Neutrophil (primary cell): Measurements from ENCODE around the gene NCEH1.
A peak's percentile ranks its signal among the peaks of the same experiment; 100 is the strongest.

Experiments used
- H3K27ac ChIP-seq: fragments of 200-600 bp; sonication (generic); 2 replicates; pipeline ENCODE4 v1.5.1; 2016; ENCODE audit warnings: mild to moderate bottlenecking, moderate library complexity
- H3K27me3 ChIP-seq: fragments of 200-600 bp; sonication (generic); 2 replicates; pipeline ENCODE4 v1.6.0; 2016; ENCODE audit warnings: mild to moderate bottlenecking
- H3K36me3 ChIP-seq: fragments of 200-600 bp; sonication (generic); 2 replicates; pipeline ENCODE4 v1.5.1; 2017
- H3K4me1 ChIP-seq, 2 experiments: fragments of 200-600 bp in 1 of 2; sonication (generic) in 1 of 2; 1 replicate in 1 of 2; 2 replicates in 1 of 2; pipeline versions ENCODE4 v1.5.1 to v1.6.1; 2013 to 2016; ENCODE audit warnings: low read depth in 1 of 2, low read length in 1 of 2, mild to moderate bottlenecking in 1 of 2, moderate library complexity in 1 of 2; ENCODE audit not compliant: control insufficient read depth in 1 of 2, insufficient read depth in 1 of 2
- H3K4me3 ChIP-seq, 2 experiments: fragments of 200-600 bp in 1 of 2; sonication (generic) in 1 of 2; 1 replicate in 1 of 2; 2 replicates in 1 of 2; pipeline ENCODE4 v1.5.1; 2013 to 2016; ENCODE audit warnings: low read depth in 1 of 2, low read length in 1 of 2, mild to moderate bottlenecking in 1 of 2, moderate library complexity in 1 of 2
- H3K9me3 ChIP-seq: fragments of 200-600 bp; sonication (generic); 2 replicates; pipeline ENCODE4 v1.5.1; 2016
- TF ChIP-seq, protein P1 (sequence below): fragments of 200-600 bp; sonication (generic); IDR thresholded peaks from 2 replicates; pipeline ENCODE4 v1.5.1; 2016; ENCODE audit warnings: antibody characterized with exemption

The NCEH1 gene

DNA sequence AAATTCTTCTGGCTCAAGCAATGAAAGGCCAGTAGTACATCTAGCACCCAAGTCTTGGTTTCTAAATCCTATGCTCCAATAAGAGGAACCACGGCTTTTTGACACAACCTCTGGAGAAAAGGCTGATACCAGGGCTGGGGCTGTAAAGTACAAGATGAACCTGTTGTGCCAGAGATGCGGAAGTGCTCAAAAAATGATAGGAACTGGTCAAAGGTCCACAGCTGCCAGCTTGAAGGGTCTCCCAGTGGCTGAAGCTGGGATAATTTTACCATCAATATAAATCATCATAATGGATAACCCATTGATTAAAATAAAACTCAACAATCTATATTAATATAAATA is 558 bp upstream of the NCEH1 start:
- Histone ChIP-seq H3K4me1 (peaks cover 21 to 27% of the 10 kb centered on the region in 2 experiments), H3K27ac (peak overlapping the region; percentile 72), H3K9me3 (no peaks in the 10 kb centered on the region), H3K36me3 (no peaks in the 10 kb centered on the region), H3K4me3 (peak overlapping the region; percentile 70 to 84), H3K27me3 (no peaks in the 10 kb centered on the region)
- TF ChIP-seq, protein P1, sequence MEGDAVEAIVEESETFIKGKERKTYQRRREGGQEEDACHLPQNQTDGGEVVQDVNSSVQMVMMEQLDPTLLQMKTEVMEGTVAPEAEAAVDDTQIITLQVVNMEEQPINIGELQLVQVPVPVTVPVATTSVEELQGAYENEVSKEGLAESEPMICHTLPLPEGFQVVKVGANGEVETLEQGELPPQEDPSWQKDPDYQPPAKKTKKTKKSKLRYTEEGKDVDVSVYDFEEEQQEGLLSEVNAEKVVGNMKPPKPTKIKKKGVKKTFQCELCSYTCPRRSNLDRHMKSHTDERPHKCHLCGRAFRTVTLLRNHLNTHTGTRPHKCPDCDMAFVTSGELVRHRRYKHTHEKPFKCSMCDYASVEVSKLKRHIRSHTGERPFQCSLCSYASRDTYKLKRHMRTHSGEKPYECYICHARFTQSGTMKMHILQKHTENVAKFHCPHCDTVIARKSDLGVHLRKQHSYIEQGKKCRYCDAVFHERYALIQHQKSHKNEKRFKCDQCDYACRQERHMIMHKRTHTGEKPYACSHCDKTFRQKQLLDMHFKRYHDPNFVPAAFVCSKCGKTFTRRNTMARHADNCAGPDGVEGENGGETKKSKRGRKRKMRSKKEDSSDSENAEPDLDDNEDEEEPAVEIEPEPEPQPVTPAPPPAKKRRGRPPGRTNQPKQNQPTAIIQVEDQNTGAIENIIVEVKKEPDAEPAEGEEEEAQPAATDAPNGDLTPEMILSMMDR, result no peak

DNA sequence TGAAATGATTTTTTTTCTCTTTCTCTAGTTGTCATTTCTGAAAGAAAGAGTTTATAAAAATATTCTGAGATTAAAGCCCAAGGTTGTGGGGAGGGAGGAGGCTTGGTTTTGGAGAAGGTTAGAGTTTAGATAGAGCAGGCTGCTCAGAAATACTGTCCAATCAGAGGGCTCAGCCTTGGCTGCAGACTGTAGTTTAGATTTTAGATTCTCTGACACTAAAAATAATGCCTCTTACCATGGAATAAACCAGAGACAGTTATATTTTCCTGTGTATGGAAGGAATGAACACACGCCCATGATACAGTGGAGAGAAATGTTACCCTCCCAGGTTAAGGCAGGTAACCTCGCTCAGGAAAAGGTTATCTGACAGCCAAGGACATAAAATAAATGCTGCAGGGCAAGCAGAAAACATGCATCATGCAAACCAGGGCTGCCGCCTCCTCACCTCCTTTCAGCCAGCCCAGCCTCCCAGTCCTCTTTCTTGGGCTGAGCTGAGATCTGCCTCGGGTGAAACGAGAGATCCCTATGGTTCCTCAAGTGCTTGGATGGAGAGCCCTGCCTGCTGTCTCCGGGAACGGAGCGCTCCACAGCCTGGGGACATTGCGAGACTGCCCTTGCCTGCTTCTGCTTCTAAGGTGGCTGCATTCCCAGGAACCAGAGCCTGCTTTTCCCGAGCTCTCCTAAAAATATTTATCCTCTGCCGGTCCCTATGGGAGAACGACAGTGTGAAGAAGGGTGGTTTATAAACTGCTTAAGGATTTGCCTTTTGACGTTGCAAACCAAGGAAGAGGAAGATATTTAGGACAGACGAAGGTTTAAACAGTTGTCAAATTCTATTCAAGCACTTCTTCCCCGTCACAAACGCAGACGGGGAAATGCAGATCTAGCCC is 848 bp downstream of the NCEH1 start:
- Histone ChIP-seq H3K36me3 (no peaks in the 10 kb centered on the region), H3K4me3 (peak overlapping the region; percentile 70 to 84), H3K27ac (peak overlapping the region; percentile 72), H3K9me3 (no peaks in the 10 kb centered on the region), H3K4me1 (peaks cover 21% of the 10 kb centered on the region in 2 experiments), H3K27me3 (no peaks in the 10 kb centered on the region)
- TF ChIP-seq, protein P1, result no peak

DNA sequence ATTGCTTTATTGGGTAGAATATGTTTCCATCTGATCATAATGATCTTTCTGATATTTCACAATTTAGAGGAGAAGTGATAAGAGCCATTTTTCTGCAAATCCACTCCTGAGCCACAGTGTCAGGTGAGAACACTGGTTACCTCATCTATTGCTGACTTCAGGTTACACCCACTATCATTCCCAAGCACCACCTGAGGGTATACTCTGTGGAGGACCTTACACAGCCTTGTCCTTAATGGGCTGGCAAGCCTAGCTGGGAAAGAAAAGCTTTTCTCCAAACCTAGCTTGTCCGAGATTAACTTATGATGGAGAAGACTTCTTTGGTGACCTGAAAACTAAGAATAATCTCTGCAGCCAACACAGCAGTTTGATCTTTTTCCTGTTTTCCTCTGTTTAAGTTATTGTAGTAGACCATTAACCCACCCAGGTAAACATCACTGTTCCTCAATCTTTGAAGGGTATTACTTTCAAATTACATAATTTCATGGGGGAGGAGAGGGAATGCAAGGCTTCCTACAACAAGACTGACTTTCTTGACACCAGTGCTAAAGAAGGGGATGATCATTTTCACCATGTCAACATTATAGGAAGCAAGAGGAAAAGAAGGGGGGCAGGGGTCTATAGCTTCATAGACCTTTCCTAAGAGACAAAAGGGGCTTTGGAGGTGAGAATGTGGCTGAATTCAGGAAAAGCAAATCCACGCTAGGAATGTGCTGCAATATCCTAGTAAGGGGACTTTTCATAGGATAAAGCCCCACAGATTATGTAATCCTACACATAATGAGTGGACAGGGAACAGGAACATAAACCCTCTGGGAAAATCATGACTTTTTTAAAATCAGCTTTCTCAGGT is 1.7 kb downstream of the NCEH1 start:
- H3K4me3 ChIP-seq, result no peak overlapping the region
- H3K4me1 ChIP-seq, result peaks cover 21% of the 10 kb centered on the region in 2 experiments
- no peak overlapping the region for H3K27ac ChIP-seq
- H3K36me3 ChIP-seq, result no peaks in the 10 kb centered on the region
- TF ChIP-seq, protein P1, result no peak
- no peaks in the 10 kb centered on the region for H3K9me3 ChIP-seq
- H3K27me3 ChIP-seq, result no peaks in the 10 kb centered on the region

DNA sequence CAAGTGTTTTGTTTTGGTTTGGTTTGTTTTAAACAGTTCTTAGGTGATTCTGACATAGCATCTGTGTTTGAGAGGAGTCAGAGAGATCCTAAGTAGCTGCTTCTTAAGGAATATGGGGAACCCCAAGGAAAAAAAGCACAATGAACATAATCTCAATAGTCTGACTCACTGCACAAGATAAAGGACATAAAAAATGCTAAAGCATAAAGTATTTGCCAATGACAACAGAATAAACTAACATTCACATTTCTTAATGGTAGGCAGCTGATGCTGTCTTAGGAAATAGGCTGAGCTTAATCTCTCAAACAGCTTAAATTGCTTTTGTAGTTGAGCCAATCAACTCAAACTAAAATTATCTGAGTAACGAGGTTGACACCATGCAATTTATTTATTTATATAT is 2.9 kb downstream of the NCEH1 start:
- peaks cover 21% of the 10 kb centered on the region in 2 experiments for H3K4me1 ChIP-seq
- TF ChIP-seq, protein P1, result no peak
- H3K9me3 ChIP-seq, result no peaks in the 10 kb centered on the region
- H3K27ac ChIP-seq, result no peak overlapping the region
- H3K27me3 ChIP-seq, result no peaks in the 10 kb centered on the region
- no peaks in the 10 kb centered on the region for H3K36me3 ChIP-seq
- no peak overlapping the region for H3K4me3 ChIP-seq

DNA sequence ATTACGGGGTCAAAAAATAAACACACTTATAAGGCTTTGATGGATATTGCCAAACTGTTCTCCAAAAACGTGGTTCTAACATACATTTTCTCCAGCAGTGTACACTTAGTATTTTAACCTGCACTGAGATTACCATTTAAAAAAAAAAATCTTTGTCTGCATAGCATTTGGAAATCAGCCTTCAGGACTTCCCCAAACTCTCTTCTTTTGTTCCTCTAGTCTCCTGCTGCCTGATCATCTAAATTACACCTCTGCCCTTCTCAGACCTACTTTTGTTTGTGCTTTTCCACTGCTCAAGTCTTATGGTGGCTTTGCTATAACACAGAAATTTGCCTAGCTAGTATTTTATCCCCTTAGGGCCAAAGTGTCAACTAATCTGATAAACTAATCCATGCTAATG is 3.8 kb downstream of the NCEH1 start:
- H3K27me3 ChIP-seq, result no peaks in the 10 kb centered on the region
- H3K27ac ChIP-seq, result no peak overlapping the region
- H3K4me3 ChIP-seq, result no peak overlapping the region
- TF ChIP-seq, protein P1, result no peak
- H3K4me1 ChIP-seq, result peaks cover 21% of the 10 kb centered on the region in 2 experiments
- no peaks in the 10 kb centered on the region for H3K9me3 ChIP-seq
- no peaks in the 10 kb centered on the region for H3K36me3 ChIP-seq
